ENCODE measurements around the gene PLPP6.

PLPP6 gene

DNA sequence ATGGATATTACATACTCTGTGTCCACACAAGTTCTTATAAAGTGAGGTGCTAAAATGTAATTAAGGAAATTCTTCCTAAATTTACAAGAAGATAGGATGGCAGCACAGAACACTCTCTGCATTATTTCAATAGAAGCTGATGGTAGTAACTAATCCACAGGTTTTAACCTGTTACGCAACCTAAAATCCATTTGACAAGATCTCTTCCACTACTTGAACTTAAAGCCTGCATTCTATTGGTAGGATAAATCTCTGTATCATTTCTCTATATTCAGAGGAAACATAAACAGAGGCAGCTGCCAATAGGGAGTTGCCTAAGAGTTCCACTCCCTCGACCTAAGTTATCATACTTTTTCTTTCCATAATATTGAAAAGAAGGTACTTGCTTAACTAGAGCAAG is 38.8 kb downstream of the PLPP6 start:
- peak; percentile 1 for DNase-seq

- DNase-seq, result no peak
Measured at GRCh38 chr9:4701526-4701925, 39.4 kb downstream of the PLPP6 start.

GRCh38 chr9:4704129-4704528 is 42.0 kb downstream of the PLPP6 start:
- DNase-seq, result no peak

DNA sequence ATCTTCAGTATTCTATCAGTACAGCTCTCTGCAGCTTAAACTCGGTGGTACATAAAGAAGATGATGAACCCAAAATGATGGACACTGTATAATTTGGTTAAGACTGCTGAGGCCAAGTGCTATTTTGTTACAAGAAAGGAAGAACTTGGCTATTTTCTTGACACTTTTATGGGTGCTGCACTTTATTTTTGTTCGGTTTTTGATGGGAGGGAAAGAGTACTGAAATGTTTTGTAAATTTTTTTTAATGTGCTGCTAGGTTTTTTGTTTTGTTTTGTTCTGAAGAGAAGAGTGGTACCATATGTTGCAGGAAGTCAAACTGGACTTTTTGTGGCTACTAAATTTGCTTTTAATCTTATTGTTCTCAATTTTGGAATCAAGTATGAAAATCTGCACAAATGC is 43.9 kb downstream of the PLPP6 start:
- no peak for DNase-seq

GRCh38 chr9:4706971-4707622 is 45.0 kb downstream of the PLPP6 start:
- DNase-seq, result peak; percentile 16

DNA sequence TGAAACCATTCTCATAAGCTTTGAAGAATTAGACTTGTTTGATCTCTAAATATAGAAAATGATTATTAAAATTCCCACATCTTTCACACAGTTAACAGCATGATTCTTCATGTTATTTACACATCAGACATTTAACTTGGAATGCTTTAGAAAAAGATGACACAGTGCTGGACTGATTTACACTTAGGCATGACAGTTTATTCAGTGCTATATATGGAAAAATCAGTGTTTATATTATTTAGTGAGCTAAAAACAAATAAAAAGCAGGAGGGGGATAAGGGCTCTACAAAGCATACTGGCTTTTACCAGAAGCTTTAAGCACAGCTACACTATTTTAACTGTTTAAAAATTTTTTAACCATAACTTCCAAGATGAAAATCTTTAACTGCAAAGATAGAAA is 47.3 kb downstream of the PLPP6 start:
- no peak for DNase-seq

DNA sequence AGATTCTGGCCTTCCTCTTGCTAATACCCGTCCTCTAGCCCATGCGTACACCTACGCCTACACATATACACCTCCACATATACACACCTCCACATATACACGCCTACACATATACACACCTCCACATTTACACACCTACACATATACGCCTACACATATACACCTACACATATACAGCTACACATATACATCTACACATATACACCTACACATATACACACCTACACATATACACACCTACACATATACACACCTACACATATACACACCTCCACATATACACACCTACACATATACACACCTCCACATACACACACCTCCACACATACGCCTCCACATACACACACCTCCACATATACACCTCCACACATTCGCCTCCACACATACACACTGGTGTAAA is 51.8 kb downstream of the PLPP6 start:
- no peak for DNase-seq

DNA sequence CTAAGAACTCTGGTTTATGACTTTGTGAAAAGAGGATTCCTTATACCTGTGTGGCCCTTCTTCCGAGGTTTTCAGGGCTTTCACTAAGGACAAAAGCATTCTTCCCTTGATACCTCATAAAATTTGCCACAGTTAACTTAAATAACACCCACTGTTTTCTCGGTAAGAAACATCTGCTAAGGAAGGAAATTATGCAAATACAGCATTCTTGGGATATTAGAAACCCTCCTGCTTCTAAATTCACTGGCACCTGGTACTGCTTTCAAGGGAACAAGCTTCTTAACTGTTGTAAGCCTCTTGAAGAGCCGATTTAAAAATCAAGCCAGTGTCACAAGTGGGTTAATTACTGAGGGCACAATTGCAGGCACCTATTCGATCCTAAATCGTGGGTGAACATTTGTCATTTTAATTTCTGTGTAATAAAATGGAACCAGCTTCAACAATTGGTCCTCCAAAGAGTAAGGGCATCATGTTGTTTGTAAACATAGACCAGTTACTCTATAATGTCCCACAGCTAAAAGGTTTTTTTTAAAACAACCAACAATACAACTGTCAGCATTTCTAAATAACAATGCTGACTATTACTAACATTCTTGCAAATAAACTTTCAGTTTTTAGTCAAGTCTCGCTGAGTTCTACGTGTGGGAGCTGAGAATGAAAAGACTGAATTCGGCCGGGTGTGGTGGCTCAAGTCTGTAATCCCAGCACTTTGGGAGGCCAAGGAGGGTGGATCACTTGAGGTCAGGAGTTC is 52.3 kb downstream of the PLPP6 start:
- peak; percentile 42 for DNase-seq
